ENCODE data around the gene OR10C1.
"Not testable (repeated sequence)": the region's sequence is repeated elsewhere in the genome, so short reads cannot be mapped to it uniquely, and the experiment has no call there.

OR10C1 gene

GRCh38 chr6:29419516-29419915, 19.6 kb upstream of the OR10C1 start:
- TF ChIP-seq CTCF (IDR thresholded peaks at IDR 0.05) = no peak
- H3K4me1 ChIP-seq (ENCODE audit: control insufficient read depth in 1 of 2, insufficient read depth in 1 of 2, low read depth in 1 of 2, low read length in 1 of 2) = no peaks in the 10 kb centered on the region
- H3K27me3 ChIP-seq = peaks cover 3% of the 10 kb centered on the region
- no peak overlapping the region for H3K27ac ChIP-seq
- H3K36me3 ChIP-seq = no peaks in the 10 kb centered on the region
- no peak overlapping the region for H3K4me3 ChIP-seq (ENCODE audit: low read depth in 1 of 2, low read length in 1 of 2)
- no peaks in the 10 kb centered on the region for H3K9me3 ChIP-seq

- Histone ChIP-seq H3K9me3 (no peaks in the 10 kb centered on the region), H3K27me3 (no peaks in the 10 kb centered on the region), H3K4me1 (ENCODE audit: control insufficient read depth in 1 of 2, insufficient read depth in 1 of 2, low read depth in 1 of 2, low read length in 1 of 2) (no peaks in the 10 kb centered on the region), H3K4me3 (ENCODE audit: low read depth in 1 of 2, low read length in 1 of 2) (no peak overlapping the region), H3K27ac (no peak overlapping the region), H3K36me3 (no peaks in the 10 kb centered on the region)
- no peak for TF ChIP-seq CTCF (IDR thresholded peaks at IDR 0.05)
Measured at GRCh38 chr6:29424168-29424567, 14.9 kb upstream of the OR10C1 start.

- Histone ChIP-seq H3K4me3 (ENCODE audit: low read depth in 1 of 2, low read length in 1 of 2) (no peak overlapping the region), H3K27ac (no peak overlapping the region), H3K4me1 (ENCODE audit: control insufficient read depth in 1 of 2, insufficient read depth in 1 of 2, low read depth in 1 of 2, low read length in 1 of 2) (no peaks in the 10 kb centered on the region), H3K9me3 (no peaks in the 10 kb centered on the region), H3K27me3 (no peaks in the 10 kb centered on the region), H3K36me3 (no peaks in the 10 kb centered on the region)
- no peak for TF ChIP-seq CTCF (IDR thresholded peaks at IDR 0.05)
Measured at GRCh38 chr6:29424575-29424974, 14.5 kb upstream of the OR10C1 start.

- H3K27ac ChIP-seq = no peak overlapping the region
Measured at GRCh38 chr6:29425075-29425474, 14.0 kb upstream of the OR10C1 start.

GRCh38 chr6:29426654-29427053, 12.5 kb upstream of the OR10C1 start:
- Histone ChIP-seq H3K27ac (no peak overlapping the region), H3K27me3 (no peaks in the 10 kb centered on the region), H3K4me3 (ENCODE audit: low read depth in 1 of 2, low read length in 1 of 2) (no peak overlapping the region), H3K36me3 (no peaks in the 10 kb centered on the region), H3K9me3 (no peaks in the 10 kb centered on the region), H3K4me1 (ENCODE audit: control insufficient read depth in 1 of 2, insufficient read depth in 1 of 2, low read depth in 1 of 2, low read length in 1 of 2) (no peaks in the 10 kb centered on the region)
- no peak for TF ChIP-seq CTCF (IDR thresholded peaks at IDR 0.05)

More at GRCh38 chr6:29425075-29425474, 14.0 kb upstream of the OR10C1 start:
- no peaks in the 10 kb centered on the region for H3K27me3 ChIP-seq
- TF ChIP-seq CTCF (IDR thresholded peaks at IDR 0.05) = no peak
- no peaks in the 10 kb centered on the region for H3K36me3 ChIP-seq
- no peaks in the 10 kb centered on the region for H3K4me1 ChIP-seq (ENCODE audit: control insufficient read depth in 1 of 2, insufficient read depth in 1 of 2, low read depth in 1 of 2, low read length in 1 of 2)
- no peak overlapping the region for H3K4me3 ChIP-seq (ENCODE audit: low read depth in 1 of 2, low read length in 1 of 2)
- H3K9me3 ChIP-seq = no peaks in the 10 kb centered on the region

- not testable (repeated sequence) for H3K36me3 ChIP-seq; H3K4me1 ChIP-seq (ENCODE audit: control insufficient read depth in 1 of 2, insufficient read depth in 1 of 2, low read depth in 1 of 2, low read length in 1 of 2)
Measured at GRCh38 chr6:29436730-29437129, 2.4 kb upstream of the OR10C1 start.

More at GRCh38 chr6:29436730-29437129, 2.4 kb upstream of the OR10C1 start:
- not testable (repeated sequence) for H3K4me3 ChIP-seq (ENCODE audit: low read depth in 1 of 2, low read length in 1 of 2); H3K27ac ChIP-seq; H3K9me3 ChIP-seq
- peaks cover 22% of the 10 kb centered on the region for H3K27me3 ChIP-seq
